CD4-positive, alpha-beta T cell treated with Interleukin-6 for 4 hours (primary cell): ENCODE data around the gene ABCB1.
A peak's percentile ranks its signal among the peaks of the same experiment; 100 is the strongest.
"Not testable (repeated sequence)": the region's sequence is repeated elsewhere in the genome, so short reads cannot be mapped to it uniquely, and the experiment has no call there.

Experiments used
- DNase-seq: peaks from one replicate; pipeline ENCODE4 v3.0.0-alpha.2; 2020; ENCODE audit warnings: mixed read lengths

ABCB1 gene

DNA sequence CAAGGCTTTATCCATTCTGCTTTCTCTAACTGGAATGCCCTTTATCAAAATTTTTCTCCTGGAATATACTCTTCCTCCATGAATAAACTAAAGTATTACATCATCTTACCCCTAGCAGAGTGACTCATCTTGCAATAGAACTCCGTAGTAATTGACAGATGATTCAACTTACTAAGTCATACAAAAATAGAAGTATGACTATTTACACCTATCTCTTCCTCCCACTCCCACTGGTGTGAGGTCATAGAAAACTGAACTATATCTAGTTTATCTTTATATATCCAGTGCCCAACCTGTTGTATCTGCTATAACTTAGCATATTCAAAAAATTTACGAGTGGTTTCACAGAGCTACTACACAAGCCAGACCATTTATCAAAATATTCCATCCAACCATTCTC, 26.1 kb downstream of the ABCB1 start:
- DNase-seq: no peak

DNA sequence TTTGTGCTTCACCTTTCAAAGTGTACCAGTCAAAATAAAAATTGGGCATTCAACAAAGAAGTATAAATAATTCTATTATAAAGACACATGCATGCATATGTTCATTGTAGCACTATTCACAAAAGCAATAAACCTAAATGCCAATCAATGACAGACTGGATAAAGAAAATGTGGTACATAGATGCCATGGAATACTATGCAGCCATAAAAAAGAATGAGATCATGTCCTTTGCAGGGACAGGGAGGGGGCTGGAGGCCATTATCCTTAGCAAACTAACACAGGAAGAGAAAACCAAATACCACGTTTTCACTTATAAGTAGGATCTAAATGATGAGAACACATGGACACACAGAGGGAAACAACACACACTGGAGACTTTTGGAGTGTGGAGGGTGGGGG, 28.2 kb downstream of the ABCB1 start:
- DNase-seq: not testable (repeated sequence)

DNA sequence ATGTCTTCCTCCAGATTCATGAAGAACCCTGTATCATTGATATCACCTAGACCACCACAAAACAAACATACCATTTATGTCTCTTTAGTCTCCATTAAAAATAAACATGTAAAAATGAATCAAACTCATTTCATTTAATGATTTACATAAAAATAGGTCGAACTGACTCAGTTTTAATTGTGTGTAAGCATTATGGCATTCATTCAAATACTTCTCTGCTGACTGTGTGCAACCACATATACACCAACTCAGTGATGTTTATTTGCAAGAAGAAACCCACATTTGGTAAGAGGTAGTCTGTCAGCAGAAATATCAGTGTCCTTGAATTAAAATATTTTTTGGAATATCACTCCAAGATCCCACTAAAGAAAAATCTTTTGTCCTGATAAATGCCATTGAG, 30.5 kb downstream of the ABCB1 start:
- no peak for DNase-seq

DNA sequence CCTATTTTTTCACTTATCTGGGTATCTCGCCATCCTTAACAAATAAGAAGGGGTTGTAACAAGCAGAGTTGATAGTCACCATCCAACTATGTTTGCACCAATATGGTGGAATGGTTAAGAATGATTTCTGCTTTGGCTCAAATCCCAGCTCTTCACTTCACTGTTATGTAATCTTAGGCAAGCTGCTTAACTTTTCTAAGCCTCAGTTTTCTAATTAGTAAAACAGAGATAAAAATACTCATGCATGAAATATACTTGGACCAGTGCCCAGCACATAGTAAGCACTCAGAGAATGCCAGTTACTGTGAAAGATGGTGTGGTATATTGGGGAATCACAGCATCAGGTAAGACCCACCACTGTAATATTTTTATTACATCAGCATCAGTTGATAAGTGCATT, 33.6 kb downstream of the ABCB1 start:
- DNase-seq: no peak

- no peak for DNase-seq
Observed at GRCh38 chr7:87566311-87566900, 34.3 kb downstream of the ABCB1 start.

GRCh38 chr7:87565877-87566276, 34.8 kb downstream of the ABCB1 start:
- no peak for DNase-seq

- peak; percentile 41 for DNase-seq
Observed at GRCh38 chr7:87564296-87564963, 36.3 kb downstream of the ABCB1 start.

DNA sequence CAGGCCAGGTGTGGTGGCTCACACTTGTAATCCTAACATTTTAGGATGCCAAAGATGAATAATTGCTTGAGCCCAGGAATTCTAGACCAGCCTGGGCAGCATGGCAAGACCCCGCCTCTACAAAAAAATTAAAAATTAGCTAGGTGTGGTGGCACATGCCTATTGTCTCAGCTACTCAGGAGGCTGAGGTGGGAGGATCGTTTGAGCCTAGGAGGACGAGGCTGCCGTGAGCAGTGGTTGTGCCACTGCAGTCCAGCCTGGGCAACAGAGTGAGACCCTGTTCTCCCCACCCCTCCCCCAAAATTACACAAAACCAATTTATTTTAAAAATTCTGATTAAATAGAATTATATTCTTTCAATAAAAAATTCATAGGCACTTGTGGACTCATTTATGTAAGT, 39.0 kb downstream of the ABCB1 start:
- DNase-seq: no peak

DNA sequence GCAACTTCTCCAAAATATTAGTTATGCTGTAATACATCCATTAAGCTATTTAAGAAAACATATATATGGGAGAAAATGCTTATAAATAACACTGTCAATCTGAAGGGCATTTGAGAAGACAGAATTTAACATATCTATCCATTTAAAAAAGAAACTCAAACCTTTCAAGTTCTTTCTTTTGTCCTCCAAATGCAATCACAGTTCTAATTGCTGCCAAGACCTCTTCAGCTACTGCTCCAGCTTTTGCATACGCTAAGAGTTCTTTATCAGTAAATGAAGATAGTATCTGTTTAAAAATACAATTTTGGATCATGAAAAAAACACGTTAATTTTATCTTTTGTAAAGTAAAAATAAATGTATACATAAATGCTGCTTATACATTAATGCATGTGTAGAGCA, 39.6 kb downstream of the ABCB1 start:
- no peak for DNase-seq

DNA sequence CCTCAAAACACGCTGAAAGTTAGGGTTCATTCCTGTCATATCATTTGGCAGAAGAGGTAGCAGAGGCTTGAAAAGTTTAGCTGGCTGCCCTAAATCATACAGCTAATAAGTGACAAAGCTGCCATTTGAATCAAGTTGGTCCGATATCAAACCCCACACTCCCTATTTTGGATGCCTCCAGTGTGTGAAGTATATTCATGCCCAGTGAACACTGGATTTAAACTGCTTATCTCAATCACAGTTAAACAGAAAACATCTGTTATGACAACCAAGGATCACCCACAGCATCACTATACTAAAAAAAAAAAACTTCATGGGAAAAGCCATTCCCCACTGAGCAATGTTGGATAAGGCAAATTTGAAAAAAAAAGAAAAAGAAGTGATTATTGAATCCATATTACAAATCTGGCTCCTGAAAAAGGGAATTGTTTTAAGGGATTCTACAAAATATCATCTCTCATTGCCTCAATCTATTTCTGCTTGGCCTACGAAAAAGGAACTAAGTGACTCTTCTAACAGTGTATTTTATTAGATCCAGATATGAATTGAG, 48.3 kb downstream of the ABCB1 start:
- no peak for DNase-seq

DNA sequence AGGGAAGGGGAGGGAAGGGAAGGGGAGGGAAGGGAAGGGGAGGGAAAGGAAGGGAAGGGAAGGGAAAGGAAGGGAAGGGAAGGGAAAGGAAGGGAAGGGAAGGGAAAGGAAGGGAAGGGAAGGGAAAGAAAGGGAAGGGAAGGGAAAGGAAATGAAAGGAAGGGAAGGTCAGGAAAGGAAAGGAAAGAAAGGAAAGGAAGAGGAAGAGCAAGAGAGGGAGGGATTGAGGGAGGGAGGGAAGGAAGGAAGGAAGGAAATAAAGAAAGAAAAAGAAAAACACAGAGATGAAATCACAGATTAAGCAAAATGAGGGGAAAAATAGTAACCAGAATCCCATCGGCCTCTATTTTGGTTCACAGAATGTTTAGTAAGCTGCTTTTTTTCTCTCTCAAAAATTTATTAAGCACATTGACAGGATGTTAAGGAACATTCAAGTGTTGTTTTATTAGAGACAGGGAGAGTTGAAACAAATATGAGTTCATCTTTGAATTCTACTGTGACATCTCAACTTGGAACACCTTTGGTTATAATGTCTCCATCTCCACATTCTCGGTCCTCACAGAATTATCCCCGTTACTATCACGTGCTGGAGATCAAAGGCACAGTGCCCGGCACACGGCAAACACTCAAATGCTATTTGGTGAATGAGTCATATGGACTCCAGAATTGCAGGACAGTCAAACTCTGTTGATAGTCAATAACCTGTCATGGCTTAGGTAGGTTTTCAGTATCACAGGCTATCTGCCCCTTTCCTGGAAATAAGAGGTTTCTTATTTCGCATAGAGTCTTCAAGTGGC, 52.4 kb downstream of the ABCB1 start:
- no peak for DNase-seq

- DNase-seq: no peak
Observed at GRCh38 chr7:87545760-87546159, 54.9 kb downstream of the ABCB1 start.

DNA sequence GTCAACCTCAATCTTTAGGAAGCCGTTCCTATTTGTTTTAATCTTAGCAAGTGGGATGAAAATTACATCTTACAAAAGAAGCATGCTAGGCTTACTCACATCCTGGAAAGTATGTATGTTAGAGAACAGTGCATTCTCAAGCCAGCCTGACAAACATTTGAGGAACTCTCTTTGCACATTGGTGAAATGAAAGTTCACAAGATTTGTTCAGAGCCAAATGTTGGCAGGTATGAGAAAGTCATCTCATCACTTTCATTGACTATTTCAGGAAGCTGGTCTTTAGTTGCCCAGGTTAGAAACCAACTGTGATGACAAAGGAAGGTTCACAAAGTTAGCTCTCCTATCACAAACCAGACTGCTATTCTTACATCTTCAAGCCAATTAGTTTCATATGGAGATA, 57.1 kb downstream of the ABCB1 start:
- DNase-seq: no peak

- DNase-seq: no peak
Observed at GRCh38 chr7:87541648-87542047, 59.0 kb downstream of the ABCB1 start.

DNA sequence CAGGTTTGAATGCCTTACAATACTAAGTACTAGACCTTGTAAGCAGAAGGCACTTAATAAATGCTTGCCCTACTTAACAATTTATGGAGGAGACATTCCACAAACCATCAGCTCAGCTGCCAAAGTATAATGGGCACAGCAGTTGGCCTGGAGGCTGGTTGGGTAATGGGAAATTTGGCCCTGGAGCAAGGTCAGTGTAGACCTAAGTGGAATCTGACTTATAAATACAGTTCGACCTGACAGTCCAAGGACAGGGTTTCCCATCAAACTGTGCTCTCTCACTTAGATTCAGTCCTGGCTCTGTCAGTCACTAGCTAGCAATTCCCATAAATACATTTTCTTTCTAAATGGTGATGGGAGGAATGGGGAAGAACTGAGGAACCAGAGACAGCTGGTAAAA, 62.6 kb downstream of the ABCB1 start:
- DNase-seq: no peak

GRCh38 chr7:87534072-87534471, 66.6 kb downstream of the ABCB1 start:
- no peak for DNase-seq

DNA sequence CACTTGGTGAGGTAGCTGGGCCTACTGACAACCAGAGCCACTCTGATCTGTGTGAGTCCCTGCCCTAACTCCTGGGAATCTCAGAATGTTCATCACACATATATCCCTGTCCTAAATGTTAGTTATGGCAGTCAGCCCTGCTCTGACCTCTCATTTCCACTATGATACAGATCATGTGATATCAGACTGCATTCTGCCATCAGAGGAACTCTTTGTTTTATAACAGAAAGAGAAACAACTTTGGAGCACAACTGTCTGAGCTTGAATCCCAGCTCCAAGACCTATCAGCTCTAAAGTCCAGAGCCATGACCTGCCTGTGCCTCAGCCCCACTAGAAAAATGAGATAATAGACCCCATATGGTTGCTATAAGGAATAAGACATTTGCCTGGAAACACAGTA, 70.6 kb downstream of the ABCB1 start:
- no peak for DNase-seq

DNA sequence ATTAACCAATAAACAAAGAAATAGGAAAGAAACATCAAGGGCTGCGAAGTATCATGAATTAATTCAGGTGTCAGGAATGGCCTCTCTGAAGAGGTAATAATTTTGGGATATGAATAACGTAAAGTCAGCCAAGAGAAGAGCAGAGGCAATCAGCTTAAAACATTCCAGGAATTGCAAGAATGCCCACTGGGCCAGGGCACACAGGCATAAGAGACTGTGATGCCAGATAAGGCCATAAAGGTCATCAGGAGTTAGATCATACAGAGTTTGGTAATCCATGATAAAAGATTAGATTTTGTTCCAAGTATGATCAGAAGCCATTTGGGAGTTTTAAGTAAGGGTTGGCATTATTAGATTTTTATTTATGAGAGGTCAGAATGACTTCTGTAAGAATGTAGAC, 72.0 kb downstream of the ABCB1 start:
- DNase-seq: no peak

- DNase-seq: no peak
Observed at GRCh38 chr7:87518735-87519134, 81.9 kb downstream of the ABCB1 start.

DNA sequence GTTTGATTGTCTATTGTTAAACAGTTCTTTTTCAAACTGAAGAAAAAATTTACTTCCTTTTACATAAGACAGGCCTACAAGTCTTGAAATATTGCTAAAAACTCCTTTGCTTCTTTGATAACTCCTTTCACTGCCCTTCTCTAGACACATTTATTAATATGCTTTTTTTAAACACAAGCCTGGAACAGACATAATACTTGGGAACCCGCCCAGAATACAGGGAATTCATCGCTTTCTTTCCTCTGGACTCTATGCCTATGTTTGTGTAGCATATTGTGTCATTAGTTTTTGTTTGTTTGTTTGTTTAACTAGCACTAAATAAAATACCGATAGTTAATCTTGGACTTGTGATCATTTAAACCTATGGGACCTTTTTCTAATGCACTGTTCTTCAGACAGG, 82.8 kb downstream of the ABCB1 start:
- no peak for DNase-seq

DNA sequence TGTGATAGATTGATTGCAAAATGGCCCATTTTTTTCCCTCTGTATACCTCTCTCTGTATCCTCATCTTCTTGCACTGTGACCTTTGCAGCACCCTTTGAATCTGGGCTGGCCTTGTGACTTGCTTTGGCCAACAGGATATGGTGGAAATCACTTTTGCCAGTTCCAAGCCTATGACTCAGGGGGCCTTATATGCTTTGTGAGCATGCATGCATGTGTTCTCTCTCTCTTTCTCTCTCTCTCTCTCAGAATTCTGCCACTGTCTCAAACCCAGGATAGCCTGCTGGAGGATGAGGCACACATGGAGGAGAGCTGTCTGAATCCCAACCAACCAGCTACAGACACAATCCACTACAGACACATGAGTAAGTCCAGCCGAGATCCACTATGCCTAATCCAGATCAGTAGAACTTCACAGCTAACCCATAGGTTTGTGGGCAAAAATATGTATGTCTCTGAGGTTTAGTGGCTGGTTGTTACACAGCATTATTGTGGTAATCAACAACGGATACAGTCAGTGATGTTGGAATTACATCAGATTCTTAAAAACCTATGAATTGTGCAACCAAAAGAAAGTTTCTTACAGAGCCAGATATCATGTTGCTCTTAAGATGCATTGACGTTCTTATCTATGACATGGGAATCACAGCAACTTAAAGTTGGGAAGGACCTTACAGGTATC, 83.4 kb downstream of the ABCB1 start:
- DNase-seq: no peak

- no peak for DNase-seq
Observed at GRCh38 chr7:87513735-87514335, 86.8 kb downstream of the ABCB1 start.

GRCh38 chr7:87512906-87513305, 87.8 kb downstream of the ABCB1 start:
- no peak for DNase-seq
